KMS-11 (cell line): Measurements from ENCODE around the gene CDH13.

ENCODE experiments used
- H2AFZ ChIP-seq: fragments of 200-600 bp; sonication (generic); 2 replicates; pipeline ENCODE4 v1.6.1; 2016; ENCODE audit warnings: antibody characterized with exemption, mixed run types, low read depth
- H3K27ac ChIP-seq: fragments of 200-600 bp; sonication (generic); 2 replicates; pipeline ENCODE4 v1.6.1; 2016; ENCODE audit warnings: mild to moderate bottlenecking, mixed run types
- H3K27me3 ChIP-seq: fragments of 200-600 bp; sonication (generic); 2 replicates; pipeline ENCODE4 v1.6.1; 2017; ENCODE audit warnings: mild to moderate bottlenecking, low read depth, mixed run types, moderate library complexity; ENCODE audit not compliant: insufficient read depth
- H3K36me3 ChIP-seq: fragments of 200-600 bp; sonication (generic); 2 replicates; pipeline ENCODE4 v1.6.1; 2017; ENCODE audit warnings: mild to moderate bottlenecking, mixed run types; ENCODE audit not compliant: insufficient read depth
- H3K4me1 ChIP-seq: fragments of 200-600 bp; sonication (generic); 2 replicates; pipeline ENCODE4 v1.6.1; 2016; ENCODE audit warnings: mild to moderate bottlenecking, low read depth, mixed run types; ENCODE audit not compliant: poor library complexity, severe bottlenecking
- H3K4me2 ChIP-seq: fragments of 200-600 bp; sonication (generic); 2 replicates; pipeline ENCODE4 v1.7.0; 2016; ENCODE audit warnings: mild to moderate bottlenecking, mixed run types
- H3K4me3 ChIP-seq: fragments of 200-600 bp; sonication (generic); IDR thresholded peaks from 2 replicates; pipeline ENCODE4 v1.6.1; 2017; ENCODE audit warnings: low read depth, low read length, mixed read lengths; ENCODE audit not compliant: insufficient read depth
- H3K79me2 ChIP-seq: fragments of 200-600 bp; sonication (generic); 2 replicates; pipeline ENCODE4 v1.6.1; 2016; ENCODE audit warnings: low read depth, mixed run types; ENCODE audit not compliant: insufficient read depth
- H3K9ac ChIP-seq: fragments of 200-600 bp; sonication (generic); 2 replicates; pipeline ENCODE4 v1.6.1; 2016; ENCODE audit warnings: mild to moderate bottlenecking, mixed run types
- H4K20me1 ChIP-seq: fragments of 200-600 bp; sonication (generic); 2 replicates; pipeline ENCODE4 v1.6.1; 2016; ENCODE audit warnings: mild to moderate bottlenecking, mixed run types; ENCODE audit not compliant: insufficient read depth
- TF ChIP-seq, protein P1 (sequence below): fragments of 200-600 bp; sonication (generic); conservative IDR thresholded peaks from 2 replicates; pipeline ENCODE4 v1.6.1; 2017; ENCODE audit warnings: low read depth, mild to moderate bottlenecking, antibody characterized with exemption, low read length, moderate library complexity, mixed read lengths

CDH13 gene

DNA sequence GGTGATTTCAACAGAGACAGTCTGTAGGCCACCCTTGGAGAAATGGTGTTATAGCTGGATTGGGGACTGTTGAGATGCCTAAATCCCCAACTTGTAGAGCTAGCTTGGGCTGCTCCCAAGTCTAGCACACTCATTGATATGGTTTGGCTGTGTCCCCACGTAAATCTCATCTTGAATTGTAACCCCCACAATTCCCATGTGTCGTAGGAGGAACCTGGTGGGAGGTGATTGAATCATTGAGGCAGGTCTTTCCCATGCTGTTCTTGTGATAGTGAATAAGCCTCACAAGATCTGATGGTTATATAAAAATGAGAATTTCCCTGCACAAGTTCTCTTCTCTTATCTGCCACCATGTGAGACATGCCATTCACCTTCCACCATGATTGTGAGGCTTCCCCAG, 536.0 kb downstream of the CDH13 start:
- Histone ChIP-seq H3K4me2 (no peak overlapping the region), H2AFZ (no peak overlapping the region), H3K36me3 (no peaks in the 10 kb centered on the region), H3K79me2 (no peaks in the 10 kb centered on the region), H3K9ac (no peak overlapping the region), H3K4me3 (no peak overlapping the region), H3K4me1 (no peaks in the 10 kb centered on the region), H4K20me1 (no peaks in the 10 kb centered on the region), H3K27ac (no peak overlapping the region), H3K27me3 (no peaks in the 10 kb centered on the region)
- TF ChIP-seq, protein P1, sequence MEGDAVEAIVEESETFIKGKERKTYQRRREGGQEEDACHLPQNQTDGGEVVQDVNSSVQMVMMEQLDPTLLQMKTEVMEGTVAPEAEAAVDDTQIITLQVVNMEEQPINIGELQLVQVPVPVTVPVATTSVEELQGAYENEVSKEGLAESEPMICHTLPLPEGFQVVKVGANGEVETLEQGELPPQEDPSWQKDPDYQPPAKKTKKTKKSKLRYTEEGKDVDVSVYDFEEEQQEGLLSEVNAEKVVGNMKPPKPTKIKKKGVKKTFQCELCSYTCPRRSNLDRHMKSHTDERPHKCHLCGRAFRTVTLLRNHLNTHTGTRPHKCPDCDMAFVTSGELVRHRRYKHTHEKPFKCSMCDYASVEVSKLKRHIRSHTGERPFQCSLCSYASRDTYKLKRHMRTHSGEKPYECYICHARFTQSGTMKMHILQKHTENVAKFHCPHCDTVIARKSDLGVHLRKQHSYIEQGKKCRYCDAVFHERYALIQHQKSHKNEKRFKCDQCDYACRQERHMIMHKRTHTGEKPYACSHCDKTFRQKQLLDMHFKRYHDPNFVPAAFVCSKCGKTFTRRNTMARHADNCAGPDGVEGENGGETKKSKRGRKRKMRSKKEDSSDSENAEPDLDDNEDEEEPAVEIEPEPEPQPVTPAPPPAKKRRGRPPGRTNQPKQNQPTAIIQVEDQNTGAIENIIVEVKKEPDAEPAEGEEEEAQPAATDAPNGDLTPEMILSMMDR = no peak

DNA sequence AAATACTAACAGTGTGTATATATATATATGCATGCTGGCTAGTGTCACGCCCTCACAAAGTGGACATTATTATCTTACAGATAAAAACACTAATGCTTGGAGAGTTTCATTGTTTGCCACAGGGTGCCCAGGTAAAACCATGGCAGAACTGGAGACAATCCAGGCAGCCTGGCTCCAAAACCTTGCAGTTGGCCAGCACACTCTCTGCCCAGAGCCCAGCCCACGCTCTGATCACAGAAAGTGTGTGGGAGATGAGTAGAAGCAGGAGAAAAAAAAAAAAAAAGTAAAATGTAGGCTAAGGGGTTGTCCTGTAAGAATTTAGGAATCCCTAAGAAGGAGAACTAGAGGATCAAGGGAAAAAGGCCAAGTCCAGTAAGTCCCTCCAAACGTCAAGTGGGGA, 538.0 kb downstream of the CDH13 start:
- Histone ChIP-seq H3K79me2 (no peaks in the 10 kb centered on the region), H3K27me3 (no peaks in the 10 kb centered on the region), H3K27ac (no peak overlapping the region), H3K9ac (no peak overlapping the region), H3K4me2 (no peak overlapping the region), H3K4me1 (no peaks in the 10 kb centered on the region), H3K4me3 (no peak overlapping the region), H3K36me3 (no peaks in the 10 kb centered on the region), H4K20me1 (no peaks in the 10 kb centered on the region), H2AFZ (no peak overlapping the region)
- TF ChIP-seq, protein P1 = no peak

DNA sequence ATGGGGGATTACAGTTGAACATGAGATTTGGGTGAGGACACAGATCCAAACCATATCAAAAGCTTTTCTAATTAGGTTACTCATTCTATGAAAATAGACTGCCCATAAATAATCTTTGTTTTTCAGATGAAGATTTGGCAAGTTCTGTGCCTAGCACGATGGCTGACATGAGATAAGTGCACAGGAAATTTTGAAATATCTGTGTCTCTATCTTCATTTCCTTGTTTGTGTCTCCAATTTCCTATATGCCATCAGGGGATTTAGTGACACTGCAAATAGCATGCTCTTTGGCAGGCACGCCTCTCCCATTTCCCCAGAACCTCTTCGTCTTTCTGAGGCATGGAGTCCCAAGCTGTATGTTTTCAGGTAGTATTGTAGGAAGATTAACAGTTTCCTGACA, 544.6 kb downstream of the CDH13 start:
- no peak overlapping the region for H2AFZ ChIP-seq
- no peaks in the 10 kb centered on the region for H3K4me1 ChIP-seq
- no peak overlapping the region for H3K27ac ChIP-seq
- H4K20me1 ChIP-seq = no peaks in the 10 kb centered on the region
- H3K79me2 ChIP-seq = no peaks in the 10 kb centered on the region
- no peak overlapping the region for H3K4me2 ChIP-seq
- no peak overlapping the region for H3K4me3 ChIP-seq
- H3K27me3 ChIP-seq = no peaks in the 10 kb centered on the region
- no peak overlapping the region for H3K9ac ChIP-seq
- TF ChIP-seq, protein P1 = no peak
- H3K36me3 ChIP-seq = no peaks in the 10 kb centered on the region

DNA sequence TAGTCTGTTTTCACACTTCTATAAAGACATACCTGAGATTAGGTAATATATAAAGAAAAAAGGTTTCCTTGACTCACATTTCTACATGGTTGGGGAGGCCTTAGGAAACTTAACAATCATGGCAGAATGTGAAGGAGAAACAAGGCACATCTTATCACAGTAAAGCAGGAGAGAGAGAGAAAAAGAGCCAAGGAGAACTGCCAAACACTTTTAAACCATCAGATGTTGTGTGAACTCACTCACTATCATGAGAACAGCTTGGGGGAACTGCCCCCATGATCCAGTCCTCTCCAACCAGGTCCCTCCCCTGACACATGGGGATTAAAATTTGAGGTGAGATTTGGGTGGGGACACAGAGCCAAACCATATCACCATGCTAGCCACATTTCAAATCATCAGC, 547.9 kb downstream of the CDH13 start:
- H4K20me1 ChIP-seq = no peaks in the 10 kb centered on the region
- no peak overlapping the region for H3K9ac ChIP-seq
- no peaks in the 10 kb centered on the region for H3K4me1 ChIP-seq
- no peak overlapping the region for H2AFZ ChIP-seq
- H3K79me2 ChIP-seq = no peaks in the 10 kb centered on the region
- TF ChIP-seq, protein P1 = no peak
- H3K36me3 ChIP-seq = no peaks in the 10 kb centered on the region
- no peak overlapping the region for H3K4me2 ChIP-seq
- no peak overlapping the region for H3K4me3 ChIP-seq
- no peaks in the 10 kb centered on the region for H3K27me3 ChIP-seq
- H3K27ac ChIP-seq = no peak overlapping the region

DNA sequence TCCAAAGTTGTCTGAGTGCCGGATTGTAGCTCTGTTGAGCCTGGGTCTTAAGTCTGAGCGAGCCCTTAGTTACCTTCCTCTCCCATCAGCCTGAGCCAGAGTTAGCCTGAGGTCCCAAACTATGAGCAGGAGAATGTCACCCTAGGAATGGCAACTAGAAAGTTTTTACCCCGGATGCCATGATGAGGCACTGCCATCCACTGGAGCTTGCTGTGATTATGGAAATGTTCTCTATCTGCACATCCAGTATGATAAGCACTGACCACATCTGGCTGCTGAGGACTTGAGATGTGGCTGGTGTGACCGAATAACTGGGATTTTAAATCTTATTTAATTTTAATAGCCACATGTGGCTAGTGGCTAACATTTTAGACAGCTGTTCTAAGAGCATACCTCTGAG, 550.0 kb downstream of the CDH13 start:
- Histone ChIP-seq H3K9ac (no peak overlapping the region), H3K27me3 (no peaks in the 10 kb centered on the region), H3K4me1 (no peaks in the 10 kb centered on the region), H3K36me3 (no peaks in the 10 kb centered on the region), H3K27ac (no peak overlapping the region), H3K79me2 (no peaks in the 10 kb centered on the region), H4K20me1 (no peaks in the 10 kb centered on the region), H2AFZ (no peak overlapping the region), H3K4me2 (no peak overlapping the region), H3K4me3 (no peak overlapping the region)
- TF ChIP-seq, protein P1 = no peak
